Measurements from ENCODE around the gene IL36RN.

The IL36RN gene

DNA sequence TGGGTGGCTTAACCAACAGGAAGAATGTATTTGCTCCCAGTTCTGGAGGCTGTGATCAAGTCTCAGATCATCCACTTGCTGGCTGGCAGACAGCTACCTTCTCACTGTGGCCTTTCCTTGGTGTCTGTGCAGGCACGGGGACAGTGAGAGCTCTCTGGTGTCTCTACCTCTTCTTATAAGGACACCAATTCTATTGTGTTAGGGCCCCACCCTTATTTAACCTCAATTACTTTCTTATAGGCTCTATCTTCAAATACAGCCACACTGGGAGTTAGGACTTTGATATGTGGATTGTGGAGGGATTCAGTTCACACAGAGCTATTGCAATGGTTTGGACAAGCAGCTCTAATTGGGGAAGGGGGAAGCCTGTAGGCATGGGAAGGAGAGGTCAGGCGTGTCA lies 43.1 kb downstream of the IL36RN start:
- no peak for DNase-seq (ENCODE audit: low read depth)

GRCh38 chr2:113103277-113103676 lies 44.3 kb downstream of the IL36RN start:
- DNase-seq (ENCODE audit: low read depth), result no peak

GRCh38 chr2:113104054-113104611 lies 45.1 kb downstream of the IL36RN start:
- DNase-seq (ENCODE audit: low read depth), result no peak

GRCh38 chr2:113105047-113105785 lies 46.2 kb downstream of the IL36RN start:
- DNase-seq (ENCODE audit: low read depth), result no peak

- no peak for DNase-seq (ENCODE audit: low read depth)
Measured at GRCh38 chr2:113111121-113111520, 52.1 kb downstream of the IL36RN start.

- no peak for DNase-seq (ENCODE audit: low read depth)
Measured at GRCh38 chr2:113111823-113112287, 52.9 kb downstream of the IL36RN start.

GRCh38 chr2:113112441-113112840 lies 53.4 kb downstream of the IL36RN start:
- no peak for DNase-seq (ENCODE audit: low read depth)

DNA sequence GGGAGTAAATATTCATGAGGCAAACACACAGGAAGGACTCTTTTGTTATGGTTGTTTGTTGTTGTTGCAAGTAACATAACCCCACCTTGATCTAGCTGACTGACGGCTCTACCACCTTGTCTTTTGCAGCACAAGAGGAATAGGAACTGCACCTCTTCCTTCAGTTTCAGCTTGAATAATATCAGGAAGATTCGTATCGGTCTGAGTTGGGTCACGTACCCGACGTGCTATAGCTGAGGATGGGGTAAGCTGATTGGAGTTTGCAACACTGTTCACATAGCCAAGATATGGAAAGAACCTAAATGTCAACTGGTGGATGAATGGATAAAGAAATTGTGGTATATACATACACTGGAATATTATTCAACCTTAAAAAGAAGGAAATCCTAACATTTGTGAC lies 53.9 kb downstream of the IL36RN start:
- no peak for DNase-seq (ENCODE audit: low read depth)

DNA sequence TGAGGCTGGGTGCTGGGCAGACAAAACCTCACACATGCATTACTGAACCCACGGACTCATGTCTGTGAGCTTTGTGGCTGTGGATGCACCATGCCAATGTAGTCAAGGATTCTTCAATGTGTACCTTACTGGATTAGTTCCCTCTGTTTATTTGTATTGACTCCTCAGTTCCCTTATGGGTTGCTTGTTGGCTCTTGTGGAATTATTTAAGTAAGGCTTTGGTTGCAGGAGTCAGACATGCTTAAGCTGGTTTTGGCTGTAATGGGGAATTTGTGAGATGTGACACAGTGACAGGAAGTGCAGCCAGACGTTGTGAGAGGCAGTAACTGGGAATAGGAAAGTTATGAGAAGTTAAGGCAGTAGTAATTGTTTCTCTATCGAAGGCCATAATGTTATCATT lies 54.8 kb downstream of the IL36RN start:
- no peak for DNase-seq (ENCODE audit: low read depth)
